HEK293 (cell line): Measurements from ENCODE around the gene PRDM11.

ENCODE experiments used
- SP2 ChIP-seq: fragments of 450-650 bp; formaldehyde crosslinking; IDR thresholded peaks from 2 replicates; pipeline ENCODE4 v1.5.1; 2016; ENCODE audit warnings: missing biosample characterization, missing genetic modification characterization
- ZNF211 ChIP-seq: fragments of 450-650 bp; formaldehyde crosslinking; IDR thresholded peaks from 2 replicates; pipeline ENCODE4 v1.5.1; 2016; ENCODE audit warnings: low read depth, missing biosample characterization, missing genetic modification characterization
- ZNF777 ChIP-seq: fragments of 450-650 bp; formaldehyde crosslinking; IDR thresholded peaks from 2 replicates; pipeline ENCODE4 v1.5.1; 2017; ENCODE audit warnings: missing biosample characterization, missing genetic modification characterization, borderline replicate concordance
- TF ChIP-seq, protein P1 (sequence below): fragments of 450-650 bp; formaldehyde crosslinking; IDR thresholded peaks from 2 replicates; pipeline ENCODE4 v1.5.1; 2016; ENCODE audit warnings: missing biosample characterization, missing genetic modification characterization

DNA sequence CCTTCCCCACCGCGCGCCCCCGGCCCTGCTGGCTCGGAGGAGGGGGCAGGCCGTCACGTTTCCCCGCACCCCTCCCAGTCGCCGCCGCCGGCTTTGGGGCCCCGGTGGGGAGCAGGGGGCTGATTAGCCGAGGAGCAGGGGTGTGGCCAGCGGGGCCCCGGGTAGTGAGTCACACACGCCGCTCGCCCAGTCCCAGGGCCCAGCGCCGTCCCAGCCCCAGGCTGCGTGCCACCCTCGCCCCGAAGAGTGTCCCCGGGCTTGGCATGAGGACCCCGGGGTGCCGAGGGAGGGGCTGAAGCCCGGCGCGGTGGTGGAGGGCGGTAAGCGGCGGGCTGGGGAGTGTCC lies 34.4 kb downstream of the PRDM11 start:
- no peak for TF ChIP-seq ZNF777 (tag by site-specific recombination)
- TF ChIP-seq, protein P1, sequence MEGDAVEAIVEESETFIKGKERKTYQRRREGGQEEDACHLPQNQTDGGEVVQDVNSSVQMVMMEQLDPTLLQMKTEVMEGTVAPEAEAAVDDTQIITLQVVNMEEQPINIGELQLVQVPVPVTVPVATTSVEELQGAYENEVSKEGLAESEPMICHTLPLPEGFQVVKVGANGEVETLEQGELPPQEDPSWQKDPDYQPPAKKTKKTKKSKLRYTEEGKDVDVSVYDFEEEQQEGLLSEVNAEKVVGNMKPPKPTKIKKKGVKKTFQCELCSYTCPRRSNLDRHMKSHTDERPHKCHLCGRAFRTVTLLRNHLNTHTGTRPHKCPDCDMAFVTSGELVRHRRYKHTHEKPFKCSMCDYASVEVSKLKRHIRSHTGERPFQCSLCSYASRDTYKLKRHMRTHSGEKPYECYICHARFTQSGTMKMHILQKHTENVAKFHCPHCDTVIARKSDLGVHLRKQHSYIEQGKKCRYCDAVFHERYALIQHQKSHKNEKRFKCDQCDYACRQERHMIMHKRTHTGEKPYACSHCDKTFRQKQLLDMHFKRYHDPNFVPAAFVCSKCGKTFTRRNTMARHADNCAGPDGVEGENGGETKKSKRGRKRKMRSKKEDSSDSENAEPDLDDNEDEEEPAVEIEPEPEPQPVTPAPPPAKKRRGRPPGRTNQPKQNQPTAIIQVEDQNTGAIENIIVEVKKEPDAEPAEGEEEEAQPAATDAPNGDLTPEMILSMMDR, result no peak; the same call in 1 of the 2 replicates
- no peak for TF ChIP-seq ZNF211
- TF ChIP-seq SP2 (tag by site-specific recombination), result no peak; the same call in 1 of the 2 replicates
